Measurements from ENCODE around the gene SYNPO2. TPM values are rescaled to one million over a fixed set of nuclear protein-coding genes. Genes with fewer than 3 reads are reported as not detected.

SYNPO2 gene
- total RNA-seq, 4 donors from 2014 or later, result 1,547 to 3,168 (median 2,047) TPM

DNA sequence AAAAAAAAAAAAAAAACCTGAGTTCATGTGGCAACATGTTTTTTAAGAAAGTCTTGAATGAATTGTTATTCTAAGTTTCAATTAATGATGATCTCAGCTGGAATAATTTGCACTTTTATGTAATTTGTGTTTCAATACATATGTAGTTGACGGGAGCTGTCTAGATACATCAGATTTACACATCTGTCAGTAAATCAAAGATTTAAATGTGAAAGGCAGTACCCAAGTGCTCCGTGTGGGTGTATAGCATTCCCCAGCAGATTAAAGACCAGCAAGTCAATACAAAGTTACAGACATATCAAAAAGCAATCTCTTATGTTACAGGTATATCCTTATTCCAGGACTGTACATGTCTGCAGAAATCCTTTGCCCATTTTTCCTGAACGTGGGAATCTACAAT, 35.2 kb downstream of the SYNPO2 start:
- peaks cover 17 to 100% (median 47%) of the 10 kb centered on the region in 3 donors for H3K4me1 ChIP-seq
- H3K27ac ChIP-seq, result peak overlapping the region; percentile 50 to 95 (median 79)
- H3K27me3 ChIP-seq, result no peaks in the 10 kb centered on the region
- TF ChIP-seq EP300 (IDR thresholded peaks at IDR 0.05) (no peak), POLR2AphosphoS5 (IDR thresholded peaks at IDR 0.05) (no peak)
- TF ChIP-seq, protein P1, sequence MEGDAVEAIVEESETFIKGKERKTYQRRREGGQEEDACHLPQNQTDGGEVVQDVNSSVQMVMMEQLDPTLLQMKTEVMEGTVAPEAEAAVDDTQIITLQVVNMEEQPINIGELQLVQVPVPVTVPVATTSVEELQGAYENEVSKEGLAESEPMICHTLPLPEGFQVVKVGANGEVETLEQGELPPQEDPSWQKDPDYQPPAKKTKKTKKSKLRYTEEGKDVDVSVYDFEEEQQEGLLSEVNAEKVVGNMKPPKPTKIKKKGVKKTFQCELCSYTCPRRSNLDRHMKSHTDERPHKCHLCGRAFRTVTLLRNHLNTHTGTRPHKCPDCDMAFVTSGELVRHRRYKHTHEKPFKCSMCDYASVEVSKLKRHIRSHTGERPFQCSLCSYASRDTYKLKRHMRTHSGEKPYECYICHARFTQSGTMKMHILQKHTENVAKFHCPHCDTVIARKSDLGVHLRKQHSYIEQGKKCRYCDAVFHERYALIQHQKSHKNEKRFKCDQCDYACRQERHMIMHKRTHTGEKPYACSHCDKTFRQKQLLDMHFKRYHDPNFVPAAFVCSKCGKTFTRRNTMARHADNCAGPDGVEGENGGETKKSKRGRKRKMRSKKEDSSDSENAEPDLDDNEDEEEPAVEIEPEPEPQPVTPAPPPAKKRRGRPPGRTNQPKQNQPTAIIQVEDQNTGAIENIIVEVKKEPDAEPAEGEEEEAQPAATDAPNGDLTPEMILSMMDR (IDR thresholded peaks at IDR 0.05), result no peak
- no peak overlapping the region for H3K4me3 ChIP-seq
- H3K36me3 ChIP-seq, result no peaks in the 10 kb centered on the region
- no peak for ATAC-seq
- no peaks in the 10 kb centered on the region for H3K9me3 ChIP-seq
- 14 to 29% methylated on average over 3 of the region's 3 CpGs for WGBS, 2 donors (ENCODE audit: low coverage in 1 of 2)

DNA sequence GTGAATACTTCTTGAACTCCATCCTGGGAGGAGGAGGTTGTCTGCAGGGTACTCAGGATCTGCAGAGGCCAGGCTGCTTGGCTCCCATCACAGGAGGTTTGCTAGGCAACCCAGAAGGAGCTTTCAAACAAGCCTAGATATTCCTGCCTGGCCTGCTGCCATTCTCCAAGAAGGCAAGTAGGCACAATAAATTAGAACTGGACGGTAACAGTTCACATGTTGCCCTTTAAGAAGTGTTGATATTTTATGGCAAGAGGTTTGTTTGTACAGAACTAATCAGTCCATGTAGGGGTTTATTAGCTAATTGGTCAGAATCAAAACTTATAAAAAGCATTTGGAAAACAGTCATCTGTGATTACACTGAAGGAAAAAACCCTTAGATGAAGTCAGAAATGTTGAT, 39.3 kb downstream of the SYNPO2 start:
- Histone ChIP-seq H3K4me1 (peaks cover 9 to 96% (median 35%) of the 10 kb centered on the region in 3 donors), H3K27me3 (no peaks in the 10 kb centered on the region), H3K36me3 (no peaks in the 10 kb centered on the region), H3K4me3 (no peak overlapping the region), H3K27ac (peak overlapping the region; percentile 58 to 95 (median 82)), H3K9me3 (no peaks in the 10 kb centered on the region)
- WGBS, 2 donors (ENCODE audit: low coverage in 1 of 2), result 8 to 18% methylated on average over 1 of the region's 1 CpG
- TF ChIP-seq POLR2A (IDR thresholded peaks at IDR 0.05), result no peak
- peak; percentile 78 for TF ChIP-seq POLR2AphosphoS5 (IDR thresholded peaks at IDR 0.05)
- TF ChIP-seq, protein P1 (IDR thresholded peaks at IDR 0.05), result no peak
- TF ChIP-seq EP300 (IDR thresholded peaks at IDR 0.05), result no peak
- ATAC-seq, result no peak

DNA sequence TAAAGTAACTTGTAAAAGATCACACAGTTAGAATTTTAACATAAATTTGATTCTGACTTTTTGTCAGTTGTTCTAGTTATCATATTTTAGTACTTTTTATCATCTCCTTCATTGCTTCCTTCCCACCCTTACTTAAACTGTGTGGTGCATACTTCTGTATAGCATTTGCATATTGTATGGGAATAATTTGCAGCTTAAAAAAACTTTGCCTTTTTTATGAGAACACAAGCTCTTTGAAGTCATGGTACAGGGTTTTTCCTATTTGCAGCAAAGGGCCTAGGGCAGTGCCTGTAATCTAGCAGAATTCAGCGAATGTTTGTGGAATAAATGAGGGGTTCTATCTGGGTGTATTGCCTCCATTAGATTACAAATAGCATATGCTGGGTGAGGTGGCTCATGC, 41.6 kb downstream of the SYNPO2 start:
- H3K27me3 ChIP-seq, result no peaks in the 10 kb centered on the region
- 0 to 44% methylated on average over 1 of the region's 1 CpG for WGBS, 2 donors (ENCODE audit: low coverage in 1 of 2)

DNA sequence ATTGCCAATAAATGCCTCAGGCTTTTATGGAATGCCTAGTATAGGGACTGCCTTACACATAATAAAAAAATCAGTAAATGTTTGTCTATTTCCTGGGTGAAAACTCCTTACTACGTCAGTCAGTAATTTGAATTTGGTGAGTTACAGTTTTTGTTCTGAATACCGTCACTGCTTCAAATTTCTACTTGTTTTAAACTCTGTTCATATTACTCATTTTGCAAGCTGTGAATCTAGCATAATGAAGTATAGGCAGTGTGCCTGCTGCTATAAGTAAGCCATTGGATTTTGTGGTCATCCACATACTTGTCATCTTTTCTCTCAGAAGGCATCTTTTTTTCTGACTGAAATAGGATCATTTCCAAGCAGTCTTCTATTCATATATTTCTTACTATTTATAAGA, 43.1 kb downstream of the SYNPO2 start:
- Histone ChIP-seq H3K4me3 (no peak overlapping the region), H3K27me3 (no peaks in the 10 kb centered on the region), H3K9me3 (no peaks in the 10 kb centered on the region), H3K36me3 (no peaks in the 10 kb centered on the region), H3K4me1 (peaks cover 0 to 92% (median 22%) of the 10 kb centered on the region in 3 donors), H3K27ac (peak overlapping the region; percentile 59 to 95 (median 80))
- WGBS, 2 donors (ENCODE audit: low coverage in 1 of 2), result 34 to 47% methylated on average over 2 of the region's 2 CpGs
- TF ChIP-seq, protein P1 (IDR thresholded peaks at IDR 0.05), result no peak
- TF ChIP-seq EP300 (IDR thresholded peaks at IDR 0.05), result no peak
- no peak for TF ChIP-seq POLR2AphosphoS5 (IDR thresholded peaks at IDR 0.05)
- TF ChIP-seq POLR2A (IDR thresholded peaks at IDR 0.05), result no peak
- ATAC-seq, result no peak

More for the DNA sequence above, 41.6 kb downstream of the SYNPO2 start:
- TF ChIP-seq EP300 (IDR thresholded peaks at IDR 0.05) (no peak), POLR2AphosphoS5 (IDR thresholded peaks at IDR 0.05) (no peak), POLR2A (IDR thresholded peaks at IDR 0.05) (no peak)
- TF ChIP-seq, protein P1 (IDR thresholded peaks at IDR 0.05), result no peak
- H3K36me3 ChIP-seq, result no peaks in the 10 kb centered on the region
- peak overlapping the region in 3 of 4 donors; percentile 23 to 95 (median 92) for H3K27ac ChIP-seq
- no peak overlapping the region for H3K4me3 ChIP-seq
- H3K9me3 ChIP-seq, result no peaks in the 10 kb centered on the region
- no peak for ATAC-seq
- H3K4me1 ChIP-seq, result peaks cover 2 to 94% (median 25%) of the 10 kb centered on the region in 3 donors

DNA sequence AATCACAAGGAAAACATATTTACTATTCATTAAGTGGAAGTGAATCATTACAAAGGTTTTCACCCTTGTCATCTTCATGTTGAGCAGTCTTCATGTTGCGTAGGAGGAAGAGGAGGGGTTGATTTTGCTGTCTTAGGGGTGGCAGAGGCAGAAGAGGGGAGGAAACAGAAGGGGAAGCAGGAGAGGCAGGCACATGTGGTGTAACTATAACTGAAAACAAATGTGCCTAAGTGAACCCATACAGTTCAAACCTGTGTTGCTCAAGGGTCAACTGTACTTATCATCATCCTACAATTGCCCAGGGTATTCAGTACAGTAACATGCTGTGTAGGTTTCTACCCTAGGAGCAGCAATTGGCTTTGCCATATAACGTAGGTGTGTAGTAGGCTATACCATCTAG, 47.2 kb downstream of the SYNPO2 start:
- H3K36me3 ChIP-seq, result no peaks in the 10 kb centered on the region
- H3K9me3 ChIP-seq, result no peaks in the 10 kb centered on the region
- 59 to 84% methylated on average over 2 of the region's 2 CpGs for WGBS, 2 donors (ENCODE audit: low coverage in 1 of 2)
- no peaks in the 10 kb centered on the region for H3K27me3 ChIP-seq
- no peak for ATAC-seq
- peaks cover 0 to 93% (median 35%) of the 10 kb centered on the region in 3 donors for H3K4me1 ChIP-seq
- TF ChIP-seq, protein P1 (IDR thresholded peaks at IDR 0.05), result no peak
- no peak for TF ChIP-seq POLR2A (IDR thresholded peaks at IDR 0.05)
- no peak for TF ChIP-seq POLR2AphosphoS5 (IDR thresholded peaks at IDR 0.05)
- TF ChIP-seq EP300 (IDR thresholded peaks at IDR 0.05), result no peak
- no peak overlapping the region for H3K4me3 ChIP-seq
- H3K27ac ChIP-seq, result peak overlapping the region in 3 of 4 donors; percentile 65 to 95 (median 92)
